ENCODE results near the gene IL19. TPM values are rescaled to one million over a fixed set of nuclear protein-coding genes. Genes with fewer than 3 reads are reported as not detected.

Gene IL19
- total RNA-seq, 2 experiments from 2014 or later, result not detected

DNA sequence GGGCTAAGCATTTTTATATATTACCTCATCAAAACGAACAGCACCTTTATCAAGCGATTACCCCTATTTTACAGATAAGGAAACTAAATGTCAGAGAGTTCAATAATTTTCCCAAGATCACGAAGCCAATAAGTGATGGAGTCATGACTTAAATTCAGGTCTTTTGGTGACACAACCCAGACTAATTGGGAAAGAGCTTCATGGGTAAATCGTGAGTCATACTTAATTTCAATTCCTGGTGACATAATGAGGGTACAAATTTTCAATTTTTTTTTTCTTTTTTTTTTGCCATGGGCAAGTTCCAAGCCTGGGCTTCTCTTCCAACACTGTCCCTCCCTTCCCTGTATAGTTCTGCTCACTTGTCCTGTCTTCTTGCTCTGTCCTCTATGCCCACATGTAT, 31.8 kb downstream of the IL19 start:
- ChIA-PET POLR2A (interaction anchor here (0.6 to 2.2 kb wide), 3 partner anchors 53 to 86 kb away, joined by 3 to 11 read pairs (median 5); no protein-coding TSS in a partner anchor), CTCF (interaction anchor here (1.4 to 15.2 kb wide), 8 partner anchors 16 to 110 kb away, joined by 4 to 724 read pairs (median 16); no protein-coding TSS in a partner anchor)

DNA sequence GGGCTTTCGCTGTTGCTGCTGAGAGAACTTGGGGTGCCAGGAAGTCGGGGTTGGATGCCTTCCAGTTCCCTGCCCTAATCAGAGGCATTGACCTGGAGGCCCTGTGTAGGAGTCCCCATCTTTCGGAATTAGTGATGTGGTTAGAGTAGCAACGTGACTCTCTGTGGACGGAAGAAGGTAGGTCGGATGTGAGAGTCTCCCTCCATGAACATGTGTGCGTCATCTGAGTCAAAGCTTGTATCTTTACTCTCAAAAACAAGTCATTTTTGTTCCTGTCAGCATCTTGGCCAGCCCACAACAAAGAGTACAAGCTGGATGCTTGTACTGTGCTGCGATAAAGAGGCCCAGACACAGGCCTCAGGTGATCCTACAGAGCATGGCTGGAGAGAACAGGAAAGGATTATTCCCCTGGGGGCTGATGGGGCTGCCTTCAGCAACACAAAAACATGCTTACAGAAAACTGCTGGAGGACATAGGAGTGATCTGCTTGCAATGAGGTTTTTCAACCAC, 32.7 kb downstream of the IL19 start:
- H3K27ac Mint-ChIP-seq, result peak overlapping the region; percentile 83
- peak overlapping the region; percentile 1 for H3K4me3 Mint-ChIP-seq
- H3K9me3 Mint-ChIP-seq (ENCODE audit: insufficient read depth), result no peaks in the 10 kb centered on the region
- peaks cover 70% of the 10 kb centered on the region for H3K4me1 Mint-ChIP-seq (ENCODE audit: low read depth)
- peak; percentile 98 for ATAC-seq
- peaks cover 24% of the 10 kb centered on the region for H3K27me3 Mint-ChIP-seq (ENCODE audit: low read depth)
- ChIA-PET POLR2A (interaction anchor here (0.6 to 2.2 kb wide), 11 partner anchors 12 to 134 kb away, joined by 3 to 11 read pairs (median 4); partner anchors contain the start of gene IL19), CTCF (interaction anchor here (0.6 to 15.2 kb wide), 29 partner anchors 8 to 179 kb away, joined by 3 to 724 read pairs (median 4); partner anchors contain the start of genes DYRK3, FCMR, IL10 and IL20)
- H3K36me3 Mint-ChIP-seq (ENCODE audit: low read depth), result no peaks in the 10 kb centered on the region
- peak; percentile 91 for DNase-seq

More for the DNA sequence above, 31.8 kb downstream of the IL19 start:
- DNase-seq, result no peak
- Mint-ChIP-seq H3K9me3 (ENCODE audit: insufficient read depth) (no peaks in the 10 kb centered on the region), H3K4me1 (ENCODE audit: low read depth) (peaks cover 76% of the 10 kb centered on the region), H3K4me3 (no peak overlapping the region), H3K27me3 (ENCODE audit: low read depth) (peaks cover 24% of the 10 kb centered on the region), H3K36me3 (ENCODE audit: low read depth) (no peaks in the 10 kb centered on the region), H3K27ac (peak overlapping the region; percentile 83)
- ATAC-seq, result no peak

DNA sequence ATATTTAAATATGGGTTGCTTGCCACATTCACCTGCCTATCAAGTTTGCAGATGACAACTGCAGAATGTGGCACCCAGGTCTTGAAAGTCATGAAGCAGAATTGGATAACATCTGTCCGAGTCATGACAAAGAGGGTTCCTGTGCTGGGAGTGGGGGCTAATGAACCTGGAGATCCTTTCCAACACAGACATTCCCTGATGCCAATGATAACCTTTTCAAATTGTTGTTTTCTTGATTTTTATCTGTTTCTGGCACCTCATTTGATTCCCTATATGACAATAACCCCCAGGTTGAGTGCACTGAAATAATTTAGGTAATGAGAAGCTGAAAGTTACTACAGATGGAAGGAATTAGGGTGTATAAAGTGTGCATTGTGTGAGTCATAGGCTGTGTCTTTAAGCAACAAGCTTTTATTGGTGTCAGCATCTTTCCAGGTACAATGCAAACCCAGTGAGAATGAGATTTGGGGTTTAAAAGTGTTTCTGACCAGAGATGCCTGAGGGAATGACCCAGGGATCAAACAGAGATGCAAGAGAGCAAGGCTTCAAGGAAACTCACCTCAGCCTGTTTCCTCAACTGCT, 33.7 kb downstream of the IL19 start:
- CTCF ChIA-PET, result interaction anchor here (0.6 to 15.2 kb wide), 26 partner anchors 9 to 178 kb away, joined by 3 to 724 read pairs (median 4); partner anchors contain the start of genes FCMR, IL10 and IL20
- Mint-ChIP-seq H3K36me3 (ENCODE audit: low read depth) (no peaks in the 10 kb centered on the region), H3K27me3 (ENCODE audit: low read depth) (peaks cover 16% of the 10 kb centered on the region), H3K4me1 (ENCODE audit: low read depth) (peaks cover 74% of the 10 kb centered on the region), H3K27ac (peak overlapping the region; percentile 83), H3K9me3 (ENCODE audit: insufficient read depth) (no peaks in the 10 kb centered on the region), H3K4me3 (no peak overlapping the region)
- ATAC-seq (no peak), DNase-seq (no peak)
- POLR2A ChIA-PET, result interaction anchor here (0.5 to 2.2 kb wide), 8 partner anchors 13 to 1055 kb away, joined by 3 to 11 read pairs (median 4); partner anchors contain the start of gene IL19

DNA sequence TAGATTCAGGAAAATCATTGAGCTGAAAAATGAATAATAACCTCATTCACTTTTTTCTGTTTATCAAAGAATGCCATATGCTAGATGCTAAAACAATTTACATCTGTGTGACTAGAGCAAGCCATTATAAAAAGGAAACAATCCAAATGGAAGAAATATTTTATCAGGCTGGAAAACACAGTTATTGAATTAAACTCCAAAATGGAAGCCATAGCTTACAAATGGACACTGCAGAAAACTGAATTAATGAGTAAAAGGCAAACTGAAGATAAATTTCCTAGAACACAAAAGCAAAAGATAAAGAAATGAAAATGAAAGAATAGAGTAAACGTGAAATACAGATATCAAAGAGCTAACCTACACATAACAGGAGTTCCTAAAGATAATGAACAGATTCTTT, 34.8 kb downstream of the IL19 start:
- DNase-seq, result no peak
- Mint-ChIP-seq H3K4me1 (ENCODE audit: low read depth) (peaks cover 74% of the 10 kb centered on the region), H3K27ac (no peak overlapping the region), H3K27me3 (ENCODE audit: low read depth) (peaks cover 12% of the 10 kb centered on the region), H3K4me3 (no peak overlapping the region), H3K36me3 (ENCODE audit: low read depth) (no peaks in the 10 kb centered on the region), H3K9me3 (ENCODE audit: insufficient read depth) (no peaks in the 10 kb centered on the region)
- CTCF ChIA-PET, result interaction anchor here (0.8 to 15.2 kb wide), 16 partner anchors 12 to 177 kb away, joined by 3 to 724 read pairs (median 6); partner anchors contain the start of genes DYRK3, IL10 and IL20
- ATAC-seq, result no peak
- POLR2A ChIA-PET, result interaction anchor here (1.0 to 1.6 kb wide), 2 partner anchors 69 to 71 kb away, joined by 3 read pairs; no protein-coding TSS in a partner anchor

DNA sequence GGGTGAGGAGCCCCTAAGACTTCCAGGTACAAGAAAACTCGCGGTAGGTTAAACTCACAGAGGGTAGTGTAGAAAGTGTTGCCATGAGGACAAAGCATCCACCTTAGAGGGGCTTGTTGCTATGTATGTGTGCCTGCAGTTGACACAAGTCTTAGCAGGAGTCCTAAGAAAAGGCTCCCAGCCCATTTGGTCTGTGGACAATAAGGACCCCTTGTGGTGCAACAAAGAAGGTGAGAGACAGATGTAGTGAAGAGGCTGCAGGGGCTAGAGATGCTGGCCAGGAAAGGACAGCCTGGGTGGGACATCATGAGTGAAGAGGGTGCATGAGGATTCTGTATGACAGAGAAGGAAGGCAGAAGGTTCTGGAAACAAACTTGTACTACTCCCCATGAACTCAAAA, 38.0 kb downstream of the IL19 start:
- peak; percentile 73 for DNase-seq
- POLR2A ChIA-PET, result interaction anchor here (0.8 to 1.9 kb wide), 4 partner anchors 70 to 101 kb away, joined by 3 to 4 read pairs (median 4); no protein-coding TSS in a partner anchor
- peaks cover 49% of the 10 kb centered on the region for H3K4me1 Mint-ChIP-seq (ENCODE audit: low read depth)

DNA sequence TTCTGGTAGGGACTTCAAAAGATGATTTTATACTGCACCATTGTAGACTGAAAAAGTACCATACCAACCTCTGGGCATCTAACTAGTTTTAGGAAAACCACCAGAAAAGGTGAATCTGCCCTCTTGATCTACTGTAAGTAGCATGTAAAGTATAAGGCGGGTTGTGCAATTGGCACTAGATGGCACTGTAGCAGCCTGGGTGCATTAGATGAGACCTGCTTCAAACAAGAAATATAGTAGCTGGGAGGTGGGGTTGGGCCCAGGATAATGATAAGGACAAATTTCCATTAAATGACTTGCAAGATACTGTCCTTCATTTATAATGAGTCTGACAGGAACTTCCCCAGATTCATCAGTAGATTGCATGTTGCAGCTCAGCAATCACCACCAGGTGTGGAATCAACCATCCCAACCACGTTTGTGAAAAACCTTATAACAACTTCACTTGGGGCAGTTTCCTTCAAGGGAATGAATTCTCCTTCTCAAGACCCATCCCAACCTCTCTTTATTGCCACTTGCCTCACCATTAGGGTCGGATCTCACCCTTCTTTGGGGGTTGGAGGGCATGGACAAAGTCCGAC, 39.0 kb downstream of the IL19 start:
- peak; percentile 42 for ATAC-seq
- H3K9me3 Mint-ChIP-seq (ENCODE audit: insufficient read depth), result peaks cover 16% of the 10 kb centered on the region
- POLR2A ChIA-PET, result interaction anchor here (0.8 to 2.2 kb wide), 7 partner anchors 12 to 112 kb away, joined by 3 to 4 read pairs (median 3); partner anchors contain the start of gene FCMR
- CTCF ChIA-PET, result interaction anchor here (0.6 to 15.2 kb wide), 76 partner anchors 10 to 688 kb away, joined by 3 to 724 read pairs (median 6); partner anchors contain the start of genes DYRK3, EIF2D, FCMR and IL10
- no peak overlapping the region for H3K27ac Mint-ChIP-seq
- H3K36me3 Mint-ChIP-seq (ENCODE audit: low read depth), result peaks cover 11% of the 10 kb centered on the region
- no peaks in the 10 kb centered on the region for H3K27me3 Mint-ChIP-seq (ENCODE audit: low read depth)
- H3K4me3 Mint-ChIP-seq, result no peak overlapping the region
- H3K4me1 Mint-ChIP-seq (ENCODE audit: low read depth), result peaks cover 44% of the 10 kb centered on the region
- DNase-seq, result peak; percentile 67

More for the DNA sequence above, 38.0 kb downstream of the IL19 start:
- peaks cover 10% of the 10 kb centered on the region for H3K9me3 Mint-ChIP-seq (ENCODE audit: insufficient read depth)
- H3K27ac Mint-ChIP-seq, result peak overlapping the region; percentile 7
- no peaks in the 10 kb centered on the region for H3K27me3 Mint-ChIP-seq (ENCODE audit: low read depth)
- H3K4me3 Mint-ChIP-seq, result no peak overlapping the region
- peaks cover 7% of the 10 kb centered on the region for H3K36me3 Mint-ChIP-seq (ENCODE audit: low read depth)
- CTCF ChIA-PET, result interaction anchor here (0.6 to 15.2 kb wide), 66 partner anchors 10 to 263 kb away, joined by 3 to 724 read pairs (median 9); partner anchors contain the start of genes DYRK3, EIF2D, FCMR and IL10
- peak; percentile 86 for ATAC-seq

DNA sequence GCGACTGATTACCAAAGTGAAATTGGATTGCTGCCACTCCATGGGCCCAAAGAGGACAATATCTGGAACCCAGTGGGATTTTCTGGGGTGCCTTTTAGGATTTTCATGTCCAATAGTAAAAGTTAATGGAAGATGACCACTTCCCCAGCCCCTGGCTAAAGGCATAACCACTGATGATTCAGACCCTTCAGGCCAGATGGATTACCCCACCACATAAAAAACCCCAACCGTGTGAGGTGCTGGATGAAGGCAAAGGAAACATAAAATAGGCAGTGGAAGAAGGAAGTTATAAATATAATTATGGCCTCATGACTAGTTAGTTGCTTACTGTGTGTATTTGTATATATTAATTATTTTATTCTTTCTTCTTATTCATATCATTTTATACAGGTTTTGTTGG, 41.9 kb downstream of the IL19 start:
- H3K27ac Mint-ChIP-seq, result no peak overlapping the region
- H3K4me1 Mint-ChIP-seq (ENCODE audit: low read depth), result peaks cover 48% of the 10 kb centered on the region
- peaks cover 20% of the 10 kb centered on the region for H3K36me3 Mint-ChIP-seq (ENCODE audit: low read depth)
- ChIA-PET CTCF (interaction anchor here (2.7 to 15.2 kb wide), 5 partner anchors 19 to 119 kb away, joined by 9 to 724 read pairs (median 118); no protein-coding TSS in a partner anchor), POLR2A (no interaction called here)
- DNase-seq (no peak), ATAC-seq (no peak)
- no peaks in the 10 kb centered on the region for H3K27me3 Mint-ChIP-seq (ENCODE audit: low read depth)
- H3K4me3 Mint-ChIP-seq, result no peak overlapping the region
- H3K9me3 Mint-ChIP-seq (ENCODE audit: insufficient read depth), result peaks cover 16% of the 10 kb centered on the region

DNA sequence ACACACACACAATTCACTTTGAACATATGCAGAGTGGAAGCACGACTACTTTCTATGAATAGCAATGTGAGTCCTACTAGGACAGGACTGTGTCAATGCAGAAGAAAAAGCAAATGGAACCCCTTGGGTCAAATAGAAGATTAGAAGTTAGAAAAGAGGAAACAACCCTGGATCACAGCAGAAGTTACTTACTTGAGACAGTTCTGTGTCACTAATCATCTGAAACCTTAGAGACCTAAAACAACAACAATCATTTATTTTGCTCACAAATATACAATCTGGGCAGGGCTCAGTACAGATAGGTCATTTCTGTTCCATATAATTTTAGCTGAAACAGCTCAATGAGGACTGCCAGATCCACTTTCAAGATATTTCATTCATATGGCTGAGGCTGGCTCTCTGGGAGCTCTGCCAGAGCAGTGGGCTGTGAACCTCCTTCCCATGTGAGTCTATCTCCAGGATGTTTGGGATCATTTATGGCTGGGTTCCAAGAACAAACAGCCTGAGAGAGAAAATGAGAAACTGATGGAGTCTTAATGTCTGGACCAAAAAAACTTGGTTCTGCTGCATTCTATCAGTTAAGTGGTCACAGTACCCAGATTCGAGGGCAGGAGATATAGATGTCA, 44.3 kb downstream of the IL19 start:
- peaks cover 20% of the 10 kb centered on the region for H3K36me3 Mint-ChIP-seq (ENCODE audit: low read depth)
- peaks cover 16% of the 10 kb centered on the region for H3K9me3 Mint-ChIP-seq (ENCODE audit: insufficient read depth)
- DNase-seq (no peak), ATAC-seq (no peak)
- no peak overlapping the region for H3K27ac Mint-ChIP-seq
- H3K27me3 Mint-ChIP-seq (ENCODE audit: low read depth), result no peaks in the 10 kb centered on the region
- ChIA-PET CTCF (interaction anchor here (1.5 to 2.7 kb wide), 4 partner anchors 88 to 167 kb away, joined by 3 to 9 read pairs (median 6); no protein-coding TSS in a partner anchor), POLR2A (no interaction called here)
- no peak overlapping the region for H3K4me3 Mint-ChIP-seq
- H3K4me1 Mint-ChIP-seq (ENCODE audit: low read depth), result peaks cover 40% of the 10 kb centered on the region

DNA sequence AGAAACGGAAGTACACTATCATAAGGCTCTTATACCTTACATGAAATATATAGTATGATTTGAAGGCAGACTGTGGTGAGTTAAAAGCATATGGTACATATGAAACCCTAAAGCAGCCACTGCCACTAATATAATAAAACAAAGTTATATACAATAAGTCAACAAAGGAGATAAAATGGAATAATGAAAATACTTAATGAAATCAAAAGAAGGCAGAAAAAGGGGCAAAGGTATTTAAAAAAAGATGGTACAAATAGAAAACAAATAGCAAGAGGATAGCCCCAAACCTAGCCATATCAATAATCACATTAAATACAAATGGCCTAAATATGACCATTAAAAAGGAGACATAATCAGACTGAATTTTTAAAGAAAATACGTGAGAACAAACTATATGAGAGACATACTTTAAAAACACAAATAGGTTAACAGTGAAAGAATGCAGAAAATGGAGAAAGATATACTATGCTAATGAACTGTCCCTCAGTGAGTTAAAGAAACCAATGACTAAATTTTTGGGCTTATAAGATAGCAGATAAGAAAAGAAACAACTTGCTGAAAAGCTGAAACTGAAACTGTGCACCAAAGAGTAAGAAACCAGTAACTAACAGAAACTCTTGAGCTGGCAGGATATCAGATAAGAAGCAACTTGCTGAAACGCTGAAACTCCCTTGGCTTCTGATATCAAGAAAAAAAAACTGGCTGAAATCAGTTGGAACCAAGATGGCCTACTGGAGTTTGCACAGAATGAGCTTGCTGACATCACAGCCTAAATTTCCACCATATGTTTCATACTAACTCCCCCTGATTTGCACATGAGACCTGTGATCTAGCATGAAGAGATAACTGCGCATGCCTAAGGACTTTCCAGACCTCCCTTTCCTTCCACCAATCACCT, 46.1 kb downstream of the IL19 start:
- DNase-seq (peak; percentile 55), ATAC-seq (peak; percentile 92)
- H3K27ac Mint-ChIP-seq, result peak overlapping the region; percentile 89
- ChIA-PET CTCF (interaction anchor here (0.6 to 5.9 kb wide), 27 partner anchors 8 to 210 kb away, joined by 3 to 51 read pairs (median 4); partner anchors contain the start of gene IL20), POLR2A (interaction anchor here (0.9 to 1.5 kb wide), 4 partner anchors 15 to 28 kb away, joined by 3 to 8 read pairs (median 4); no protein-coding TSS in a partner anchor)
- no peaks in the 10 kb centered on the region for H3K27me3 Mint-ChIP-seq (ENCODE audit: low read depth)
- H3K36me3 Mint-ChIP-seq (ENCODE audit: low read depth), result peaks cover 20% of the 10 kb centered on the region
- peaks cover 44% of the 10 kb centered on the region for H3K4me1 Mint-ChIP-seq (ENCODE audit: low read depth)
- H3K4me3 Mint-ChIP-seq, result peak overlapping the region; percentile 13
- H3K9me3 Mint-ChIP-seq (ENCODE audit: insufficient read depth), result peaks cover 16% of the 10 kb centered on the region

DNA sequence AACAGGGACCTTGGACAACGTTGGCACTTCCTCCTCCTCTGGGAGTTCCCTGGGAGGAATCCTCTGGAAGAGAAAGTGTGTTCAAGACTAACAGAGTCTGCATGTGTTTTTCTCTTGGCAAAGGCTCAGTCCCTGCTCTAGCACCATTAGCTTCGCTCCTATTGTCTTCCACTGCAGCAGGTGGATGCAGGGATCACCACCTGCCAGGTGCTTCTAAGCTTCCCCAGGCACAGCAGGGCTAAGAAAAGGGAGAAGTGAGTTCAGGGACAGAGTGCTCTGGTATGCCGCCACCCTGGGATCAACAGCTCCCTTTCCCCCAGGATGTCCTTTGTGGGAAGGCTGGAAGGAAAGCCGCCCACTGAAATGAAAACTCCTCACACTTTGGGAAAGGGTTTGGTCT, 50.9 kb downstream of the IL19 start:
- H3K36me3 Mint-ChIP-seq (ENCODE audit: low read depth), result peaks cover 2% of the 10 kb centered on the region
- no peak for DNase-seq
- ChIA-PET POLR2A (interaction anchor here (0.6 to 0.8 kb wide), 2 partner anchors 12 to 16 kb away, joined by 3 read pairs; no protein-coding TSS in a partner anchor), CTCF (interaction anchor here (0.9 to 5.9 kb wide), 5 partner anchors 11 to 160 kb away, joined by 3 to 51 read pairs (median 3); no protein-coding TSS in a partner anchor)
- no peak overlapping the region for H3K4me3 Mint-ChIP-seq
- H3K27ac Mint-ChIP-seq, result no peak overlapping the region
- no peaks in the 10 kb centered on the region for H3K9me3 Mint-ChIP-seq (ENCODE audit: insufficient read depth)
- H3K4me1 Mint-ChIP-seq (ENCODE audit: low read depth), result peaks cover 36% of the 10 kb centered on the region
- no peaks in the 10 kb centered on the region for H3K27me3 Mint-ChIP-seq (ENCODE audit: low read depth)
- ATAC-seq, result no peak

All from activated CD8-positive, alpha-beta T cell treated with anti-CD3 and anti-CD28 coated beads, Interleukin-2, amount 10 ng/mL, durations not matched to agents 7 days and 5 days (primary cell).